GM04504 (cell line): Measurements from ENCODE around the gene ZC3HAV1L.
"Not testable (repeated sequence)": the region's sequence is repeated elsewhere in the genome, so short reads cannot be mapped to it uniquely, and the experiment has no call there.

ENCODE experiments used
- DNase-seq: peaks from one replicate; pipeline ENCODE4 v3.0.0-alpha.2; 2012; ENCODE audit warnings: low read depth

The ZC3HAV1L gene, protein sequence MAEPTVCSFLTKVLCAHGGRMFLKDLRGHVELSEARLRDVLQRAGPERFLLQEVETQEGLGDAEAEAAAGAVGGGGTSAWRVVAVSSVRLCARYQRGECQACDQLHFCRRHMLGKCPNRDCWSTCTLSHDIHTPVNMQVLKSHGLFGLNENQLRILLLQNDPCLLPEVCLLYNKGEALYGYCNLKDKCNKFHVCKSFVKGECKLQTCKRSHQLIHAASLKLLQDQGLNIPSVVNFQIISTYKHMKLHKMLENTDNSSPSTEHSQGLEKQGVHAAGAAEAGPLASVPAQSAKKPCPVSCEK

DNA sequence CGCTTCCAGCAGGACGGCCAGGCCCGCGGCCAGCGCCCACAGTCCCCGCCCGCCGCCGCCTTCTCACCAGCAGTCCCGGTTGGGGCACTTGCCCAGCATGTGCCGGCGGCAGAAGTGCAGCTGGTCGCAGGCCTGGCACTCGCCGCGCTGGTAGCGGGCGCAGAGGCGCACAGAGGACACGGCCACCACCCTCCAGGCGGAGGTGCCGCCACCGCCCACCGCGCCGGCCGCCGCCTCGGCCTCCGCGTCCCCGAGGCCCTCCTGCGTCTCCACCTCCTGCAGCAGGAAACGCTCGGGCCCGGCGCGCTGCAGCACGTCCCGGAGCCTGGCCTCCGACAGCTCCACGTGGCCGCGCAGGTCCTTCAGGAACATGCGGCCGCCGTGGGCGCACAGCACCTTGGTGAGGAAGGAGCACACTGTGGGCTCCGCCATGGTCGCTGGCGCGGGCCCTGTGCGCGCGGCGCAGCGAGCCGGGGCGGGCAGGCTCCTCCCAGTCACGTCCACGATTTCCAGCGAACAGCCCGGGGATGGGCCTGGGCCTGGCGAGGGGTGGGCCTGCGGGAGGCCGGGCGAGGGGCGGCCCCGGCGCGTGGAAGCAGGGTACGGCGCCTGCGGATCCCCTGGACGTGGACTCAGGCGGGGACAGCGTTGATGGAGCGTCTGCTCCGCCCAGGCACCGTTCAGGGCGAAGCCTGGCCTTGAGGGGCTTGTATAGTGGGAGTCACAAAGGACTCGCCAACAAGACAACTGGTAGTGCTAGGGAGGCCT lies at the start of gene ZC3HAV1L:
Gene ZC3HAV1L (minus strand): TSS at position 457 of the 768 bp plus-strand sequence. CDS start 25 bp downstream, at position 432.
- peak; percentile 48 for DNase-seq

DNA sequence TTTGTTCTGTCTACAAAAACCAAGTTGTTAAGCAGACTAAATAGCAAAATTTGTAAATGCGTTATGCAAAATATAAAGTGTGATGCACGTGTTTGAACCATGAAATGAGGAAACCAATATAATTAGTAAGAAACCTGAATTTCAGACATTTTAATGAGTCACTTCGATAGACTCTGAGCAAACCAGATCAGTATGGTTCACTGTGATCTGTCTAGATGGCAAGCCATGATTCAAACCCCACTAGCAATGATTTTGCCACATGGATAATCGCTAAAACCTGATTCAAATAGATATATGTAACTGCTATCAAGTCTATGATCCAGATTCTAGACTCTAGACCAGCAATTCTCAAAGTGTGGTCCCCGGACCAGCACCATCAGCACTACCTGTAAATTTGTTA lies 48.9 kb upstream of the ZC3HAV1L start:
- no peak for DNase-seq

DNA sequence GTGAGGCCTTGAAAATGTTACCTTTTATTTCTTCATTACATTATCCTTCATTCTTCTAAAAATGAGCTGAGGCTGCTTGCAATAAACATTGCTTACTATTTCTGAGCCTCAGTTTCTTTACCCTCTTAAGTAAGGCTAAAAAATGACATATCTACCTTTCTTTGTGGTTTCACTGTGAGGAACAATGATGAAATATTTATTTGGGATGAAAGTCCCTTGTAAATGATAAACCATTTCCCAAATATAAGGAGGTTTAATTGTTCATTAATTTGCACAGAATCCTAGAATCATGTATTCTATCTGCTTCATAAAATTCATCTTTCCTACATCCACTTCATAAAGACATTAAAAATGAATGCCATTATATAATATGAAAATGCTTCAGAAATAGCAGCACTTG lies 45.7 kb upstream of the ZC3HAV1L start:
- no peak for DNase-seq

DNA sequence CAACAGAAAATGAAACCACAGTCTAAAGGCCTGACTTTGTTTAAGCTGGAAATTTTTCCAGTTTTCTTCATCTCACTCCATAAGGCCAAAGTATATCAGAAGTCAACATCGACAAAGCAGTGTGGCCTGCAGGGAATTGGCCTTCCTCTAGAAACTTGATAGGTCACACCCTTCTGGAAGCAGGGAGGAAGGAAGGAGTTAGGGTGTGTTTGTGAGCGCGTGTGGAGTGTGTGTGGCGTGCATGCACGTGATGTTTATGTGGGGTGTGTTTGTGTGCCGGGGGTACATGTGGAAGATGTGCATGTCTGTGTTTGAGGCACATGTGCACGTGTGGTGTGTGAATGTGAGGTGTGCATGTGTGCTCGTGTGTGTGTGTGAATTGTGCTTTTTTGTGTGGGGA lies 45.1 kb upstream of the ZC3HAV1L start:
- DNase-seq: no peak

DNA sequence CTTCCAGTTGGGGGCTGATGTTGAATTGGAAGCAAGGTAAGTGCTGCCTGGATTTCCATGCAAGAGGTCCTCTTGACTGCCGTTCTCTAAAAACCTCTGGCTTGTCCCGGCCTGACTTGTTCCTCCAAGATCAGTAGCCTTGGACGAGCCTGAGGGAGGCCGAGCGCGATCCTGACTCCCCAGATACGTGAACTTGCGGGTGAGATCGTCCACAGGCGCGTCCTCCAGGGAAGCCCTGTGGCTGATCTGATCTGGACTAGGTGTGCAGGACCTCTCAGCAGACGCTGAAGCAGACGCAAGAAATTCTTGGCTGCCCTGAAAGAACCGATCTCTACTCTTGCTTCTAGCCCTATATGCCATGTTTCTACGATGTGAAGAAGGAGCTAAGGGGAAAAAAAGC lies 44.0 kb upstream of the ZC3HAV1L start:
- no peak for DNase-seq

DNA sequence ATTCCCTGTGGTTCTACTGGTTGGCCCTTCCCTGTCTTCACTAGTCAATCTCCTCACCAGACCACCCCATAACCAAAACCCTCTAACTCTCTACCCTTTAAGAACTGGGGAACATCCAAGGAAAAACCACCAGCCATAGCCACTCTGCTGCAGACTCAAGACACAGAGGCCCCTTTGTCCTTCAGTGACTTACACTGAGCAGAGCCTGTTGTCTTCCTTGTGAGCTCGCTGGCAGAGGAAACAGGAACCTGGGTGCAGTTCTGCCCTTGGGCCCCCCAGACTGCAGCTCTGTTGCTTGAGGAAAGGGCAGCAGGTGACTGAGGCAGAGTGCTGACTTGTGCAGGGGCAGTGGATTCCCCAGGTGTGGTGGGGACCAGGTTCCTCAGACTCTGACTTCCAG lies 43.1 kb upstream of the ZC3HAV1L start:
- no peak for DNase-seq

DNA sequence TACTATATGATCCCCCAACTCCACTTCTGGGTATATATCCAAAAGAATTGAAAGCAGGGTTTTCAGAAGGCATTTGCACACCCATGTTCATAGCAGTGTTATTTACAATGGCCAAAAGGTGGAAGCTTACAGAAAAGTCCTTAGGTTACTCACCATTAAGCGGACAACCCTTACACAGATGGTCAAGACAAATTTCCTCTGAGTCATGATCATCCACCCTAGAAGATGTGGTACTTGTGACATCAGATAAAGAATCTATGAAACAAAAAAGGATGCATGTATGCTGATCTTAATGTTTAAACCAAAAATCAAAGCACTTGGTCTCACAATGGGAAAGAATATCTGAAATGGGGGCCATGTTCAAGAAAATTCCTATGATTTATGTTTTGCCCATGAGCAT lies 42.6 kb upstream of the ZC3HAV1L start:
- no peak for DNase-seq

DNA sequence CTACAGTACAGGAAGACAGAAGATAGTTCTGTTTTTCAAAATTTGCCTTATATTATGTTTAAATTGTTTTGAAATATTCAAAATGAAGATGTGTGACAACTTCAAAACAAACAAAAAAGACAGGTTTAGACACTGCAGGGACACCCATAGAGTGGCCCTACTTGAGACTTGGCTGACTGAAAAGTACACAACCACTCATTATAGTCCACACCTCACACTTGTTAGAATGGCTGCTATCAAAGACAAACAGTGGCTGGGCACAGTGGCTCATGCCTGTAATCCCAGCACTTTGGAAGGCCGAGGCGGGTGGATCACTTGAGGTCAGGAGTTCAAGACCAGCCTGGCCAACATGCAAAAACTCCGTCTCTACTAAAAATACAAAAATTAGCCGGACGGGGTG lies 41.9 kb upstream of the ZC3HAV1L start:
- DNase-seq: not testable (repeated sequence)

DNA sequence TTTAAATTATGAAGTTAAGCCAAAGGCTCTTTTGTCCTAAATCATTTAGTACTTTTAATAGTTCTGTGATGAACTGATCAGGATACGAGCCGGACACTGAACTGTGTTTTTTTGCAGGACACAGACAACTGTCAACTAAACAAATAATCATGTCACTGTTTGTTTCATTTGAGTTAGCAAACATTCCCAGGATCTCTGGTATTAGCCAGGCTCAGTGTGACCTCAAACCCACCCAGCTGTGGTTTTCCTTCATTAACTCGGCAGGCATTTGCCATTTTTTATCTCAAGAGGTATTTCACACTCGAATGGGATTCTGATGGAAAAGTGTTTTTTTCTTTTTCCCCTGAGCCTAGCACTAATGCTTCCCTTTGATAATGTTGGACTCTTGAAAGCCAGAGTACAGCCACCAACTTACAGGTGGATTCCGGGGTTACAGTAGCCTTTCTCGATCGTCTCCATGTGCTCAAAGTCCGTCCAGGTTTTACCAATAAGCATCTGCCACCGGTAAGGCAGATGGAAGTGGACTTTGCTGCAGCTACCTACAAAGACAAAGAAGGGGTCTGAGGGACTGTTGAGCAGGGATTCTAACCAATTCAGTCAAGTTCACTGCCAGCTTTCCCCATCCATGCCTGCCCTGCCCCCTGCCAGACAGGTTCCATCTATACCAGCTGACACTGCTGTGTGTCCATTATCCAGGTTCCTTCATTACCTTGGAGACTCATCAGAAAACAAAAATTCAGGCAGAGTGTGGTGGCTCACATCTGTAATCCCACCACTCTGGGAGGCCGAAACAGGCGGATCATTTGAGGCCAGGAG lies 40.2 kb upstream of the ZC3HAV1L start:
- DNase-seq: no peak

DNA sequence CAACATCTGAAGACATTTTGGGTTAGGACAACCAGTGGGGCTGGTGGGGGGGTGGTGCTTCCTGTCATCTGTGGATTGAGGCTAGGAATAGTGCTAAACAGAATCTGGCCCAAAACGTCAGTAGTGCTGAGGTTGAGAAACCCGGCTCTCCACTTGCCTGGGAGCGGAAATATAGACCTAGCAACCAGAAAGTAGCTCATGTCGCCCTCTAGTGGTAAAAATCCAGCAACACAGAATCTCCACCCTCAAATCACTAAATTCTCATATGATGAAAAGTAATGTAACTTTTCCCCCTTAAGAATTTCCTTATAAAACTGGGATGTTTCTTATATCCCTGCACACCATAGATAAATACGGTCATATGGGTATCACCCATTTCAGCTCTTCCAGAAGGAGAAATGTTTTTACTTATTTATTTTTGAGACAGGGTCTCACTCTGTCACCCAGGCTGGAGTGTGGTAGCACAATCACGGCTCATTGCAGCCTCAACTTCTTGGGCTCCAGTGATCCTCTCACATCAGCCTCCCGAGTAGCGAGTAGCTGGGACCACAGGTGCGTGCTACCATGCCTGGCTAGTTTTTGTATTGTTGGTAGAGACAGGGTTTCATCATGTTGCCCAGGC lies 39.3 kb upstream of the ZC3HAV1L start:
- DNase-seq: peak; percentile 63

DNA sequence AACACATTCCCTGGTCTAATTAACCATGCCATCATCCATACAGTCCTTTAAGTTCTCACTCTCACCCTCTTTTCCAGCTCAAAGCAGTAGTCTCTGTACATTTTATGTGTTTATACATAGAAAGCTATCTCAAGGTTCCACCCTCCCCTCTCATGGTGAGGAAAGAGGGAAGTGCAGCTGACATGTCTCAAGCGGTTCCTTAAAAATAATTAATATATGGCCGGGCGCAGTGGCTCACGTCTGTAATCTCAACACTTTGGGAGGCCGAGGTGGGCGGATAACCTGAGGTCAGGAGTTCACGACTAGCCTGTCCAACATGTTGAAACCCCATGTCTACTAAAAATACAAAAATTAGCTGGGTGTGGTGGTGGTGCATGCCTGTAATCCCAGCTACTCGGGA lies 37.0 kb upstream of the ZC3HAV1L start:
- DNase-seq: no peak

DNA sequence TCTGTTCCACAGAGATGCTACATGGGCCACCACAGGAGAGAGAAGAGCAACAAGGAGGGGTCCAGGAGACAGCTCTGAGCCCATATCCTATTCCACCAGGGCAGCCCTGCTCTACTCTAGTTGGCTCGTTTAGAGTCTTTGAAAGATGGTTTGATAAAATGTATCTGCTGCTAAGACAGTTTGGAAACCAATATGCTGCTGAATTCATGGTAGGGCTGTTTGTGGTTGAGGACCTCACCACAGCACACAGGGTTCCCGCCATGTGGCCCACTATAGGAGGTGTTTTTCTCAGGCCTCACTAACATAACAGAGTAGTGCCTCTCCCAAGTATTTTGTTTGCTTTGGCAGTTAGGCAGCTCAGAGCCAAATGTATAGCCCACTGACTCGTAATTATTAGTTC lies 35.8 kb upstream of the ZC3HAV1L start:
- no peak for DNase-seq

DNA sequence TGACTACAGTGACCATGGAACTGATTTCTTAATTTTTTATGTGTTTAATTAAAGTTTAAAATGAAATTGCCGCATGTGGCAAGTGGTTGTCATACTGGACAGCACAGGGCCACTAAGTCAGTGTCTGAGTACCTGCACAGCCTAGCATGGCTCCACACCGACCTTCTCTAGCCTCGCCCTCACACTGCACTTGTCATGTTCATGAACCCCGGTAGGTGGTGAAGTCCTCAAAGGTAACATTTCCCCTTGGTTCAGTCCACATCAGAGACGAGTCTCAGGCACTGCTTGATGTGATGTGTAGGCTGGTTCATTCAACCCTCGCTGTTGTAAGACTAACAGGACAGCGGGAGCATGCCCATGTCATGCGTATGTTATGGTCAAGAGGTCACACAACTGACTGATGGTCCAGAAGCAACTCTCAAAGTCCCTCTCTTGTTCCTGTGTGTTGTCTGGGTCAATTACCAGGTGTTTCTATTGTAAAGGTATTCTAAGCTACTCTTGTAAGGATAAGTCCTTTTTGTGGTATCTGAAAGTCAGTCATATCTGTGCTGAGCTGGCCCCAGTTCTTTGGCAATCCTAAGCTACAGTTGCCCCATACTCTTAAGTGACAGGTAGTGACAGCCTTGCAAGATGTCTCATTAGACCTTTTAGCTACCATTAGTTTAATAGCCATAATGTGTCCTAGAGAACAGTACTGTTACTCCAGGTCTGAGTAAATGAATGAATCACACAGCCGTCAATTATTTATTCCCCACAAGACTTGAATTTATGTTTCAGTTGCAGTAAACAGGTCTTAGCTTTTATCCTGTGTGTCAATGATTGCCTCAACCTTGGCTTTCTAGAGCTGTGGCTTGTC lies 32.9 kb upstream of the ZC3HAV1L start:
- no peak for DNase-seq

DNA sequence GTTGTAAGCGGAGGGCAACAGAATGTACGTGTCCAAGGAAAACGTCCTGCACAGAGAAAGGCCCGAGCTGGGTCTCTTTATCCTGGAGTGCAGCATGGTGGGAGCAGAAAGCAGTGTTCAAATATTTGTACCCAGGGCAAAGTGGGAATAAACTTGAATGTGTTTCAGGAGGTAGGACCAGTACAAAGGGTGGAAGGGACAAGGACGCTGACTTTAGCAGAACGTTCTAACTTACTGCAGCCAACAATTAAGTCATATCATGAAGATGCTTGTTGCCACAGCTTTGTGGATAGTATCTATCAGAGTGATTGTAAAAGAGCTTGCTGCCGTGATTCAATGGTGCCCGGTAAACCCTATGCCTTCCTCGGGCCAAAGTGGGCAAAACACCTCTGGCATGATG lies 30.5 kb upstream of the ZC3HAV1L start:
- DNase-seq: no peak

DNA sequence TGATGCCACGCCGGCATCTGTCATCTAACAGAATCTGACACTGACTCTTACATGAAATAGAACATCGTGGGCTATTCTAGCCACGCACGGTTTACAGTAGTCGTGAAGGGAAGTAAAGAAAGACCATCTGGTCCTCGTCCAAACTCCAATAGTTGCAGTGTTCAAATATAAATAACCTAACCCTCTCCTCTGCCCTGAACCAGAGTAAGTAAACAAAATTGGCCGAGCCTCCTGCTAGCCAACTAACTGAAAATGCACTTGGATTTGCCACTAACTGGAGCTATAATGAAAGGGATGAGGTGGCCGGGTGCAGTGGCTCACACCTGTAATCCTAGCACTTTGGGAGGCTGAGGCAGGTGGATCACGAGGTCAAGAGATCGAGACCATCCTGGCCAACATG lies 29.5 kb upstream of the ZC3HAV1L start:
- DNase-seq: no peak

DNA sequence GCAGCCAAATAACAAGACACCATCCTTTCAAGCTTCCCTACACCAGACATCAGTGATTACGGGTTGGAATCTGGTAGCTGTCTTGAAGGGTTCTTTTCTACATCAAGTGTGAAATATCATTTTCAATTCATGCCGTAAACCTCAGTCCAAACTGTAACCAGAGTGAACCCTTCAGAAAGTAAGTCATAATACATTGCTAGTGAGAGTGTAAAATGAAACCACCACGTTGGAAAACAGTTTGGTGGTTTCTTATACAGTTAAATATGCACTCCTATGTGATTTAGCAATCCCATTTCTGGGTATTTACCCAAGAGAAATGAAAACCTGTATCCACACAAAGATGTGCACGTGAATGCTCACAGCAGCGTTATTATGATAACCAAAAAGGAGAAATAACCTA lies 25.6 kb upstream of the ZC3HAV1L start:
- DNase-seq: no peak

DNA sequence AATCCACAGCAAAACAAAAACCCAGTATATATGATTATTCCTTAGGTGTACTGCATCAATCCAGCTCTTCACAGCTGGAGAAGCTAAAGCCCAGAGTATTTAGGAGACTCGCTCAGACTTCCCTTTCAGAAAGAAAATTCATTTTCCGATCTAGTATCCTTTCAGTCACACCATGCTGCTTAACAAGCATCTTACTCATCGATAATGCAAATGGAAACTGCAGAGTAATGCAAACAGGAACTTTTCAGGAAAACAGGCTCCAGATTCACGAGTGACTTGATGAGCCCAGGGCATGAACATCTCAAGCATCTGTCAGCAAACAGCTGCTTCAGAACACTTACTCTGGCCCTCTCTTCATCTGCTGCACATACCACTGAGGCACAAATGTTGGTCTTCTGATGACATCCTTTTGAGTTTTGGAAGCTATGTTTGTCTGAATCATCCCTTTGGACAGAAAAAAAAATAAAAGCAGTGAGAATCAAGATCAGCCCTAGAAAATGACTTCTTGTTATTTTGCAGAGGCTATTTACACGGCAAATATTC lies 24.9 kb upstream of the ZC3HAV1L start:
- no peak for DNase-seq

DNA sequence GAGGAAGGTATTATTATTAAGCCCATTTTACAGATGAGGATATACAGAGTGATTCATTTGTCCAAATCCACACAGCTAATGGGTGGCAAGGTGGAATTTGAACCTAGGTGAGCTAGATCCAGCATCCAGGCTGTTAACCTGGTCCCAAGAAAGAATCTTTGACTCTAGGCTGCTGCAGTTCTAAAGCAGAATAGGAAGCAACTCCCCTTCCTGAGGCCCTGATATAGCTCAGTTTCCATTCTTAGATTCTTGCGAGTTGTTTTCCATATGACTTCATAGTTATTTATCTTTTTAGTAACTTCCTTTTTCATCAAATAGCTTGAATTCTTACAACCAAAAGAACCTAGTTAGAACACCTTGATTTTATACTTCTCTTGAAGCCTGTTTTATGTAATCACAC lies 24.1 kb upstream of the ZC3HAV1L start:
- DNase-seq: no peak

DNA sequence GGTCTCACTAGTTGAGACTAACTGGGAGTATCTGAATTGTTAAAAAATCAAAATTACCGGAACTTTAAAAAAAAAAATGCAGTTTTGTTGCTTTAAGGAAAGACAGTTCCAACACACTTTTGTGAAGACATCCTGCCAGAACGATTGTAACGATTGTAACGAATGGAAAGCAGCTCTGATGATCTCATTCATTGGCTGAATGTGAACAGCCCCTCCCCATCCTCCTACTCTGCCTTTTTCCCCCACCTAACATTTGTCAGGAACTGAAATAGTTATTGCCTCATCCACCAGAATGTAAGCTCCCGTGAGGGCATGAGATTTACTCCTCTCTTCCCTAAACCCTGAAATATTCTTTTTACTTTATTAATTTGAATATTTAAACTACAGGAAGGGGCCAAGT lies 23.1 kb upstream of the ZC3HAV1L start:
- peak; percentile 25 for DNase-seq

DNA sequence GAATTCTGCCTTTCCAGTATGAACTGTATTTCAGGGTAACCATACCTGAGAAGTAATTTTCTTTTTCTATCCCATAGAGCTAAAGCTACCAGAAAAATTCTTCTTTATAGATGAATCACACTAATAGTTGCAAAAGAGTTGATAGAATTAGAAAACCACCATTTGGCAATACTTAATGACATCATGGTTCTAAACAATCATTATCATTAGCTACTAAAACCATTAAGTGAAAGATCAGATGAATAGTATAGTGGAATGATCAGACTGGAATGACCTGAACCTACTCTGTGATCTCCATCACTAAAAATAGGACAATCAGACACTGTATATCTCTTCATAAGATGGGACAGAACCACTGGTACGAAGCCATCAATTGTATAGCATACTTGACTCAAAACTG lies 19.8 kb upstream of the ZC3HAV1L start:
- no peak for DNase-seq

DNA sequence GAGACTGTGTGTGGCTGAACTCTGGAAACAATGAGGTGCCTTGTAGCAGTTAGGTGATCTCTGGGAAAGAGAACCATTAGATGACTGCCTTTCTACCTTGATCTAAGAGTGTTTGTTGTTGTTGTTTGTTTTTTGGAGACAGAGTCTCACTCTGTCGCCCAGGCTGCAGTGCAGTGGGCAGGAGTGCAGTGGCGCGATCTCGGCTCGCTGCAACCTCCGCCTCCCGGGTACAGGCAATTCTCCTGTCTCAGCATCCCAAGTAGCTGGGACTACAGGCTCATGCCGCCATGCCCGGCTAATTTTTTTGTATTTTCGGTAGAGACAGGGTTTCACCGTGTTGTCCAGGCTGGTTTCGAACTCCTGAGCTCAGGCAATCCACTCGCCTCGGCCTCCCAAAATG lies 18.8 kb upstream of the ZC3HAV1L start:
- not testable (repeated sequence) for DNase-seq
